HS-5 (cell line): Measurements from ENCODE around the gene SSH2.
"Not testable (repeated sequence)": the region's sequence is repeated elsewhere in the genome, so short reads cannot be mapped to it uniquely, and the experiment has no call there.

ENCODE experiments used
- DNase-seq: peaks from one replicate; pipeline ENCODE4 v3.0.0-alpha.2; 2012; ENCODE audit warnings: low read depth

The SSH2 gene, protein sequence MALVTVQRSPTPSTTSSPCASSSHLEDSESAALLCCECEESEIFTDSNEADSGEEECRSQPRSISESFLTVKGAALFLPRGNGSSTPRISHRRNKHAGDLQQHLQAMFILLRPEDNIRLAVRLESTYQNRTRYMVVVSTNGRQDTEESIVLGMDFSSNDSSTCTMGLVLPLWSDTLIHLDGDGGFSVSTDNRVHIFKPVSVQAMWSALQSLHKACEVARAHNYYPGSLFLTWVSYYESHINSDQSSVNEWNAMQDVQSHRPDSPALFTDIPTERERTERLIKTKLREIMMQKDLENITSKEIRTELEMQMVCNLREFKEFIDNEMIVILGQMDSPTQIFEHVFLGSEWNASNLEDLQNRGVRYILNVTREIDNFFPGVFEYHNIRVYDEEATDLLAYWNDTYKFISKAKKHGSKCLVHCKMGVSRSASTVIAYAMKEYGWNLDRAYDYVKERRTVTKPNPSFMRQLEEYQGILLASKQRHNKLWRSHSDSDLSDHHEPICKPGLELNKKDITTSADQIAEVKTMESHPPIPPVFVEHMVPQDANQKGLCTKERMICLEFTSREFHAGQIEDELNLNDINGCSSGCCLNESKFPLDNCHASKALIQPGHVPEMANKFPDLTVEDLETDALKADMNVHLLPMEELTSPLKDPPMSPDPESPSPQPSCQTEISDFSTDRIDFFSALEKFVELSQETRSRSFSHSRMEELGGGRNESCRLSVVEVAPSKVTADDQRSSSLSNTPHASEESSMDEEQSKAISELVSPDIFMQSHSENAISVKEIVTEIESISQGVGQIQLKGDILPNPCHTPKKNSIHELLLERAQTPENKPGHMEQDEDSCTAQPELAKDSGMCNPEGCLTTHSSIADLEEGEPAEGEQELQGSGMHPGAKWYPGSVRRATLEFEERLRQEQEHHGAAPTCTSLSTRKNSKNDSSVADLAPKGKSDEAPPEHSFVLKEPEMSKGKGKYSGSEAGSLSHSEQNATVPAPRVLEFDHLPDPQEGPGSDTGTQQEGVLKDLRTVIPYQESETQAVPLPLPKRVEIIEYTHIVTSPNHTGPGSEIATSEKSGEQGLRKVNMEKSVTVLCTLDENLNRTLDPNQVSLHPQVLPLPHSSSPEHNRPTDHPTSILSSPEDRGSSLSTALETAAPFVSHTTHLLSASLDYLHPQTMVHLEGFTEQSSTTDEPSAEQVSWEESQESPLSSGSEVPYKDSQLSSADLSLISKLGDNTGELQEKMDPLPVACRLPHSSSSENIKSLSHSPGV (N-terminal part only)

DNA sequence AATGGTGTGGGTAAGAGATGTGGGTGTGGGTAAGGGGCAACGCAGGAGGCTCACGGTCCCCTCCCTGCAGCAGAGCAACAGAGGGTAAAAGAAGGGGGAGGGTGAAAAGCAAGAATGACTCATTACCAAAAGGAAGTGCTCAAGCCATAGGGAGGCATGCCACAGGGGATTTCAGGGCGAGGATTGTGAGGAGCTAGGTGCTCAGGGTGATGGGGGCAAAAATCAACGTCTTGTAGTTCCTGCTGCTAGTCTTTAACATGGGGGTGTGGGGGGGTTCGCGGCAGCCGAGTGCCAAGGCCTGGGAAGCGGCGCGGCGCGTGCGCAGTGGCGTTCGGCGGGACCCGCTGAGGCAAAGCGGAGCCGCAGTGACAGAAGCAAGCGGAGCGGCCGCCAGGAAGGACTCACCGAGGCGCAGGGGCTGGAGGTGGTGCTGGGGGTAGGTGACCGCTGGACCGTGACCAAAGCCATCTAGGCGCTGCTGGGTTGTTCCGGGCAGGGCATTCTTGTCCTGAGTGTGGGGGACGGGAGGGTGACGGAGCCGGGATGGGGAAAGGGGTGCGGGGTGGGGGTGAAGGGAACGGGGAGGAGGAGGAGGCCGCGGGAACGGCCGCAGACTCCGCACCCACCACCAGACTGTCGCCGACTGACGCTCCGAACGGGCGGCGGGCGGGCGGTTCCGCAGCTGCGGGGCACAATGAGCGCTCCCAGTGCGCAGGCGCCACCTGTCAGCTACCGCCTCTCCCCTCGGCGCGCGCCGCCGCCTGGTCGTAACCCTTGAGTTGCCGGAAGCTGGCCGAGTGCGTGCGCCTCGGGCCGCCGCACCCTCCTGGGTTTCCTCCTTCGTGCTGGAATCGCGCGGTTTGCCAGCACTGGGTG is at the start of gene SSH2:
Gene SSH2, minus strand, starts transcription at position 696 of the 876 bp plus-strand sequence. Its CDS starts 228 bp downstream, at position 468.
- DNase-seq, result no peak

DNA sequence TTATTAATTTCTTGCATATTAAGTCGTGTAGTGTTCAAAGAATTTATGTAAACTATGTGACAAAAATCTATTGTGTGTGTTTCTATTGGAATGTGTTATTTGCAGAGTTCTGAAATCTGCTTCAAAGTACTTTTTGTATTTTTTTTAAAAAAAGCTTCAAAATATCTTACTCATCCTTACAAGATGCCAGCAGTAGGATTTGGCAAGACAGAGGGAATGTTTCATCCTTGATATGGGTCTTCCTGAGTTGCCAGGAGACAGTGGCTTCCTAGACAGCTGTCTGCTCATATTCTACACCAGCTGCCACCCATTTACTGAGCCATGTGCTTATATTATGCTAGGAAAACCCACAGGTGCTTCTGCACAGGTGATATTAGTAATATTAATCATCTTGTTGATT is 47.8 kb upstream of the SSH2 start:
- peak; percentile 33 for DNase-seq

DNA sequence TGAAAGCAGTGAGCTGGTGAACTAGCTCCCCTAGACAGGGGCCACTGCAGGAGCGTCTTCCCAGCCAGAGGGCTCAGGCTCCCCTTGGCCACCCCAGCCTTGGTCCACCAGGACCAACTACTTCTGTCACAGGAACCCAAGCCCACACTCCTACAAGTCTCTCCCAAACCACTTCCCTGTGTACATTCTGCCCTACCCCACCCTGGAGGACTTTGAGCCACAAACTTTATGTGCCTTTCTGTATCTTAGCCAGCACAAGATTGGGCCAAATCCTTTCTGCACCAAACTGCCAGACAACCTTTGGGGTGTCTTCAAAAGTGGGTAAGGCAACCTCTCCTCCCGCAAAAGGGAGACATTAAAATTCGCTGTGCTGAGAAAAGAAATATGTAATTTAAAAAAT is 43.0 kb upstream of the SSH2 start:
- DNase-seq, result no peak

DNA sequence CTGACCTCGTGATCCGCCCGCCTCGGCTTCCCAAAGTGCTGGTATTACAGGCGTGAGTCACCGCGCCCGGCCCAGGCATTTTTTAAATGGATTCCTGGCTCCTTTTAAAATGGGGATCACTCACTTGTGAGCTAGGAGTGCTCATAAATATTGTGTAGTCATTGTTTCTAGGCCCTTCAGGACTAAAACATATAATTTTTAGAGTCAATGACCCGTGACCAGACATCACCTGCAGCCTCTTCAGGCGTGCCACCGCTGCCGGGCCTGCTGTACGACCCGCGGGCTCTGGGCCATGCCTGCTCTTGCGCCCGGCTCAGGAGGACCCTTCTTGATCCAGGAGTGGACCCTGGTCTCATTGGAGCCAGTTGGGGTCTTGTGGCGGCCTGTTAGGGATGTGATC is 42.2 kb upstream of the SSH2 start:
- DNase-seq, result no peak

DNA sequence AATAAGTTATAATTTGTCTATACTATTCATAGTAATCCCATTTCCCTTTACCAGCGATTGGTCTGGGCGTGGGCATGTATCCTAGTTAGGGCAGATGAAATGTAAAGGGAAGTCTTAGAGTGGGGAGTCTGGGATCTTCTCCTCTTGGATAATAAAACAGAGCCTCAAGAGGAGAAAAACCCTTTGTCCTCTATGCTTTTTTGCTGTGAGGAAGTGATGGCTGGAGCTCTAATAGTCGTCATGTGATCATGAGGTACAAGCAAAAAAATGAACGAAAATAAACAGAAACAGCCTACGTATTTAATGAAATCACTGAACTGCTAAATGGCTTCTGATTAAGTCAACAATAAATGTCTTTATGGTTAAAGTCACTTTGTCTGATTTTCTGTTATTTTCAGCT is 38.2 kb upstream of the SSH2 start:
- DNase-seq, result no peak

DNA sequence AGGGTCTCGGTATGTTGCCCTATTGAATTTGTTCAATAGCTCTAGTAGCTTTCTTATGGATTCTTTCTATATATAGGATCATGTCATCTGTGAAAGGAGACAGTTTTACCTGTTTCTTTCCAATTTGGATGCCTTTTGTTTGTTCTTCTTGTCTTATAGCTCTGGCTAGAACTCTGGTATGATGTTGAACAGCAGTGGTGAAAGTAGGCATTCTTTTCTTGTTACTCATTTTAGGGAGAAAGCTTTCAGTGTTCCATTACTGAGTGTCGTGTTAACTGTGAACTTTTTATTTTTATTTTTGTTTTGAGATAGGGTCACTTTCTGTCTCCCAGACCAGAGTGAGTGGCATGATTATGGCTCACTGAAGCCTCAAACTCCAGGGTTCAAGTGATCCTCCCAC is 32.6 kb upstream of the SSH2 start:
- DNase-seq, result no peak

DNA sequence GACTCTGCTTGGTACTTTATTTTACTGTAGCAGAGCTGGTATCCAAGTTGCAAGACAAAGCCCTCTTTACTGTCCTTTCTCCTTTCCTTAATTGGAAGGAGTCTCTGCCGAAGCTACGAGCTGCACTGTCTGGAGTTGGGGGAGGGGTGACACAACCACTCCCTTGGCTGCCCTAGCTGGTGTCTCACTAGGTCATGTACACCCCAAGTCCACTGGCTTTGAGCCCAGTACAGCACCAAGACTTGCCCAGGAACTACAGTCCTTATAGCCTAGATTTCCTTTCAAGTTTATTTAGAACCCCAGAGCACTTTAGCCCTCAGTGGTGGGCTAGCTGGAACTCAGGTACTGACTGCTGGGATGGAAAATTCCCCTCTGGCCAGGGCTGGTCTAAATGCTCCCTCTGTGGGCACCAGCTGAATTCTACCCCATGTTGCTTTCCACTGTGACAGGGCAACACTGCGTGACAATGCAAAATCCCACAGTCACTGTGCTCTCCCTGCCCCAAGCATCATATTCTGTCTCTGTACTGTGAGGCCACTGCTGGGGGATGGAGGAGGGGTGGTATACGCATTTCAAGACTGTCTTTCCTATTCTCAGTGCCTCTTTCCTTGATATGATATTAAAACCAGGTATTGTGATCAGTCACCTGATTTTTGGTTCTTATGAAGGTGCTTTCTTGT is 29.8 kb upstream of the SSH2 start:
- no peak for DNase-seq

DNA sequence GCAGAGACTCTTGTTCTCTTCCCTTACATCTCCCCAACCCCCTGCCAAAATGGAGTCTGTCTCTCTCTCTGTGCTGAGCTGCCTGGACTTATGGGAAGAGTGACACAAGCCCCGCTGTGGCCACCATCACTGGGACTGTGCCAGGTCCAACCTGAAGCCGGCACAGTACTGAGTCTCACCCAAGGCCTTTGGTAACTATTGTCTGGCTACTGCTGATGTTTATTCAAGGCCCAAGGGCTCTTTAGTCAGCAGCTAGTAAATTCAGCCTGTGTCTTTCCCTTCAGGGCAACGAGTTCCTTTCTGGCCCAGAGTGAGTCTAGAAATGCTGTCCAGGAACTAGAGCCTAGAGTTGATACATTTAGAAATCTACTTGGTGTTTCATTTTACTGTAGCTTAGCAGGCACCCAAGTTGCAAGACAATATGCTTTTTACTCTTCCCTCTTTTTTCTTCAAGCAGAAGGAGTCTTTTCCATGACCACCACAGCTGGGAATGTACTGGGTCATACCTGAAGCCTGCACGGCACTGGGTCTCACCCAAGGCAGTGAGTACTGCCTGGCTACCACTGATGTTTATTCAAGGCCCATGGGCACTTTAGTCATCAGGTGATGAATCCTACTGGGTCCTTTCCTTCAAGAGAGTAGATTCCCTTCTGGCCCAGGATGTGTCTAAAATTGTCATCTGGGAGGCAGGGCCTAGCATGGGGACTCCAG is 29.1 kb upstream of the SSH2 start:
- no peak for DNase-seq

DNA sequence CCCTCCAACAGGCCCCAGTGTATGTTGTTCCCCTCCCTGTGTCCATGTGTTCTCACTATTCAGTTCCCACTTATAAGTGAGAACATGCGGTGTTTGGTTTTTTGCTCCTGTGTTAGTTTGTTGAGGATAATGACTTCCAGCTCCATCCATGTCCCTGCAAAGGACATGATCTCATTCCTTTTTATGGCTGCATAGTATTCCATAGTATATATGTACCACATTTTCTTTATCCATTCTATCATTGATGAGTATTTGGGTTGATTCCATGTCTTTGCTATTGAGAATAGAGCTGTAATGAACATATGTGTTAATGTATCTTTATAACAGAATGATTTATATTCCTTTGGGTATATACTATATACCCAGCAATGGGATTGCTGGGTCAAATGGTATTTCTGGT is 27.5 kb upstream of the SSH2 start:
- not testable (repeated sequence) for DNase-seq

DNA sequence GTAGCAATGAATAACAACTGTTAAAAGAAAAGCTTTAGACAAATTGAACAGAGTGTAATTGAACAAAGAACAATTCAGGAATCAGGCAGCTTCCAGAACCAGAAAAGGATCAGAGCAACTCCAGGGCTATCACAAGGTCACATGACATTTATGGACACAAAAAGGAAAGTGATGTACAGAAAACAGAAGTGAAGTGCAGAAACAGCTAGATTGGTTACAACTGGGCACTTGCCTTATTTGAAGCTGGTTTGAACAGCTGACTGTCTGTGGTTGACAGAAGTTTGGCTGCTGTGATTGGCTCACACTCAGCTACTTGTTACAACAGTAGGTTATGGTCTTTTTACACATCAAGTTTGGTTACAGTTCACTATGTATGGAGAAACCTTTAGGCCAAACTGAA is 26.2 kb upstream of the SSH2 start:
- no peak for DNase-seq

DNA sequence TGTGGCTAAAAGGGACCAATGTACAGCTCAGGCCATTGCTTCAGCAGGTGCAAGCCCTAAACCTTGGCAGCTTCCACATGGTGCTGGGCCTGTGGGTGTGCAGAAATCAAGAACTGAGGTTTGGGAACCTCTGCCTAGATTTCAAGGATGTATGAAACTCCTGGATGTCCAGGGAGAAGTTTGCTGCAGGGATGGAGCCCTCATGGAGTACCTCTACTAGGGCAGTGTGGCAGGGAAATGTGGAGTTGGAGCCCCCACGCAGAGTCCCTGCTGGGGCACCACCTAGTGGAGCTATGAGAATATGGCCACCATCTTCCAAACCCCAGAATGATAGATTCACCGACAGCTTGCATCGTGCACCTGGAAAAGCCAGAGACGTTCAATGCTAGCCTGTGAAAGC is 24.4 kb upstream of the SSH2 start:
- DNase-seq, result no peak

DNA sequence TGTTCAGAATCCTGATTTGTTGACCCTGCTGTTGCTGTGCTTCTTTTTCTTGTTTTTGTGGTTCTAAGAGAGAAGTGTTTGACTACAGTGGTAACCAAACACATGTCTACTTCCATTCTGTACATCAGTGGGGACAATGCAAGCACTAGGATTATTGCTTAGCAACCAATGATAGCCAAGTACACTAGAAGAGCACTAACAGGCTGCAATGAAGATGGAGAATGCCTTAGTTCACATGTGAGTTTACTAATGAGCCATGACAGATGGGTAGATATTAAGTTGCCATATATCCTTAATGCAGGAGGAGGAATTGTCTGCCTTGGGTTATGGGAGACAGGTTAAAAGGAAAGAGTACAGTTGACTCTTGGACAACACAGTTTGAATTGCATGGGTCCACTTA is 19.7 kb upstream of the SSH2 start:
- DNase-seq, result no peak

DNA sequence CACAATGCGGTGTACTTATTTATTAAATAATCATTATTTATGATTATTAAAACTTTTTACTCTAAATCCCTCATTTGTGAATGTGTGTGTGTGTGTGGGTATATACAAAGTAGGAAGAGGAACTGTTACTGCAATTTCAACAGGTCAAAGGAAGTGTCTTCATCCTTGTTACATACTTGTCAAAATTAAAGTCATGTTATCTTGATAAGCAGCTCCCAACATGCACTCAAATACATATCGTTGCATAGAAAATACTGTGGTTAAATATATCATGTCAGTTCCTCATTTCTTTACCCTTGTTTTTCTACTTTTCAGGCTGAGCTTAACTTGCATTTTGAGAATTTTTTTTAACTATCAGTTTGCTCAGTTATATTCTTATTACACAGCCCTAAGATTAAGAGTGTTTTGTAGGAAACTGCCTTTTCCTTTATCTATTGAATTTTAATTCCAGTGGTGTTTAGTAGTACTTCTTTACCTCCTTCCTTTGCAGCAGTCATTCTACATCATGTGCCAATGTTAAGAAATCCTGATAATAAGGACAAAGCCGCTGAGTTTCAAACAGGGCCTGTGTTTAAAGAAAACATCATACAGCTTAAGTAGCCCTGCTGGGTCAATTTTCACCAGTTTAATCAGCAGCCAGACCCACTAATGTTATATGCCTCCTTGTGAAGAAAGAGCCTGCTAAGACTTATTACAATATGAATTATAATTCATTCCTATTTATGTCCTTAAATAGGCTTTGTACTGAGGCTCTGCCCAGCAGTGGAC is 18.6 kb upstream of the SSH2 start:
- no peak for DNase-seq

DNA sequence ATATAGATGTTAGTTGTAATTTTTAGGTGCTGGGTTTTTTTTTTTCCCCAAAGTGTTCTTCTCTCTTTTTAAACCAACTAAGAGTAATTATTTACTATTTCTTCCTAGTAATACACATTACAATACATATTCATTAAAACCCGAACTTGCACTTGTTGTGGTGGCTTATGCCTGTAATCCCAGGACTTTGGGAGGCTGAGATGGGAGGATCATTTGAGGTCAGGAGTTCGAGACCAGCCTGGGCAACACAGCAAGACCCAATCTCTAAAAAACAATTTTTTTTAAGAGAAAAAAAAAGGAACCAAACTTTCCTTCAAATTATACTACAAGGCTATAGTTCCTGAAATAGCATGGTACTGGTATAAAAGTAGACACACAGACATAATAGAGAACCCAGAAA is 15.3 kb upstream of the SSH2 start:
- no peak for DNase-seq

DNA sequence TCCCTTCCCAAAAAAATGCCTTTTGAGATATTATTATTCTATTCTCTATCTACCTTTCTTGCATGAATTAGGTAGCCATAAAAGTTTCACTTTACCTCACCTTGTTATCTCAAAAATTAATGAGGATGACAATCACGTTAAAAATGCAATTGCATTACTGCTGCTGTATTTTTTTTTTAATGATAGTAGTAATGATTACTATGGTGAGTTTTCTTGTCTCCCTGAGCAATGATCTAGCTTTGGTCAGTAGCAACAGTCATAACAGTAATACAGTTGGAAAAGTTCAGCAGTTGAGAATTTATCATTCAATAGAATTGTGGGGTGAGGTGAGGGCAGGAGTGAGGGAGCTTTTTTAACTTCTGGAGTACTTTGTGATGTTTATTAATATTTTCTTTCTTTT is 11.3 kb upstream of the SSH2 start, which contains the start of gene EFCAB5:
Gene EFCAB5, plus strand, starts transcription at position 301 of the 400 bp plus-strand sequence. CDS start 163 bp downstream, outside the sequence.
- no peak for DNase-seq

DNA sequence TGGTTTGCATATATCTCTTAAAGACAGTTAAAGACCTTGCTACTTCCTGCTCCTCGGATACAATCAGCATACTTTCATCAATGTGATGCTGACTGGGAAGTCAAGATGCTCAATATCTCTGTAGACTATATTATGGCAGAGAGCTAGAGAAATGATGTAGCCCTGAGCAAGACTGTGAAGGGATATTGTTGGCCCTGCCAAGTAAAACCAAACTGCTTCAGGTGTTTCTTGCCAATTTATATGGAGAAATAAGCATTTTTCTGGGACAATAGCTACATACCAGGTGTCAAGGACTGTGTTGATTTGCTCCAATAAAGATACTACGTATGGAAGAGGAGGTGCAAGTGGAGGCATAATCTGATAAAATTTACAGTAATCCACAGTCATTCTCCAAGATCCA is 6.7 kb upstream of the SSH2 start:
- no peak for DNase-seq

DNA sequence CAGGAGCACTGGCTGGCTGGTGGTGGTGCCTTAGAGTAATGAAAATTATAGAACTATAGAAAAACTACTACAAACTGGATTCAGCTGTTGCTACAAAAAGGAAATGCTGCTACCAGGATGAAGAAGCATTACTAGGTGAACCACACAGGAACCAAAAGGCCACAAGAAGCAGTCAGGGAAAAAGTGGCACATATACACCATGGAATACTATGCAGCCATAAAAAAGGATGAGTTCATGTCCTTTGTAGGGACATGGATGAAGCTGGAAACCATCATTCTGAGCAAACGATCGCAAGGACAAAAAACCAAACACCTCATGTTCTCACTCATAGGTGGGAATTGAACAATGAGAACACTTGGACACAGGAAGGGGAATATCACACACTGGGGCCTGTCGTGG is 5.9 kb upstream of the SSH2 start:
- DNase-seq, result not testable (repeated sequence)

DNA sequence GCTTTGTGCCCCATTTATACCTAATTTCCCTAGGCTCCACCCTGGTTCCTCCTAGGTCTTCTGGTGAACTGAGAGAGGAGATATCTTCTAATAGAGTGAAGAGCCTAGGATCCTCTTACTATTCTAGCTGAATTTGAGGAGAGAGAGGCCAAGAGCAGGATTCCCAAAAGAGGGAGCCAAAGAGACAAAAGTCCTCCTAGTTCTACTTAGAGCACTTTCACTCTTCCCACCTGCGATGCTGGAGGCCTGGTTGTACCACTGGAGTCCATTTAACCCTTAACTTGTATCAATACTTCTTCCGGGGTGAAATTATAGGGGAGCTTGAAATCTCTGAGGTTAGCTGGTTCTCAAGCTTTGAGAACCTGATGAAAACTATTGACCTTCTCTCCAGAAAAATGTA is 3.4 kb upstream of the SSH2 start:
- DNase-seq, result no peak

DNA sequence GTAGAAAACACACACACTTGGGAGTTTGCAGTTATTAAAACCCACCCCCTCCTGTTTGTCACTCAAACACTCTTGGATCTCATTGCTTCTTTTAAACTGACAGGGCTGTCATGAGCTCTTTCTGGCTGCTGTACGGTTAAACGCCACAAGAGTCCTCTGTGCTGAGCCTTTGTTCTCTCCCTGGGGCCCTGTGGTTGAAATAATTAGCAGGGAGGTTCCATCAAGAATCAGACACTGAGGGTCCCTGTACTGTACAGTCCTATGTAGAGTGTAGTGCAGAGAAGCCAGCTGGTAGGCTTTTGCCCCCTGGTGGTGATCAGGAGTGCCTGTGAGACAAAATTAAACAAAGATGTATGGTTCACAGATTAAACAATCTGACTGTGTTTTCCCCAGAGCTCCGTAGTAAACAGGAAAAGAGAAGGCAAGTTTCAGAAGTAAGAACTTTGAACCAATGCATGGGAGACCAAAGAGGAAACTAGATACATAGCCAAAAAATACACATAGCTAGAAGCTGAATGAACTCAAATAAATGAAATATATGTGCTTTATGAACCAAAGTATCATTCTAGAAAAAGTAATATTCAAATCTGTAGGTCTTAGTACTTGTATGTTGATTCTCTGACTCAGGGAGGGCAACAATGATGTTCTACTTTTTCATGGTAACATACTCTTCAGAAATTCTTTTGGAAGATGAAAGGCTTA is 1.4 kb upstream of the SSH2 start:
- DNase-seq, result peak; percentile 45
